GM23248 (cell line): Measurements from ENCODE around the gene DSTN. TPM values are rescaled to one million over a fixed set of nuclear protein-coding genes. Genes with fewer than 3 reads are reported as not detected.

Source experiments
- DNase-seq: peaks from one replicate; pipeline ENCODE4 v3.0.0-alpha.2; 2015
- H2AFZ ChIP-seq: fragments of 200-600 bp; sonication (generic); 2 replicates; pipeline ENCODE4 v1.6.1; 2016; ENCODE audit warnings: antibody characterized with exemption
- H3F3A ChIP-seq: fragments of 200-600 bp; sonication (generic); 2 replicates; pipeline ENCODE4 v1.6.1; 2016; ENCODE audit warnings: mild to moderate bottlenecking, antibody characterized with exemption, mixed run types; ENCODE audit not compliant: insufficient read depth
- H3K27ac ChIP-seq: fragments of 200-600 bp; sonication (generic); 2 replicates; pipeline ENCODE4 v1.5.1; 2016; ENCODE audit warnings: mild to moderate bottlenecking
- H3K27me3 ChIP-seq: fragments of 200-600 bp; sonication (generic); replicated peaks from 2 replicates; pipeline ENCODE4 v1.6.1; 2016; ENCODE audit warnings: mild to moderate bottlenecking; ENCODE audit not compliant: insufficient read depth
- H3K36me3 ChIP-seq: fragments of 200-600 bp; sonication (generic); 2 replicates; pipeline ENCODE4 v1.6.1; 2016; ENCODE audit warnings: low read depth, mild to moderate bottlenecking
- H3K4me1 ChIP-seq: fragments of 200-600 bp; sonication (generic); 2 replicates; pipeline ENCODE4 v1.6.1; 2016; ENCODE audit warnings: mild to moderate bottlenecking; ENCODE audit not compliant: insufficient read depth
- H3K4me2 ChIP-seq: fragments of 200-600 bp; sonication (generic); one replicate; pipeline ENCODE4 v1.6.1; 2016; ENCODE audit warnings: mild to moderate bottlenecking; ENCODE audit not compliant: unreplicated experiment
- H3K4me3 ChIP-seq: fragments of 200-600 bp; sonication (generic); 2 replicates; pipeline ENCODE4 v1.5.1; 2016; ENCODE audit warnings: mild to moderate bottlenecking
- H3K79me2 ChIP-seq: fragments of 200-600 bp; sonication (generic); 2 replicates; pipeline ENCODE4 v1.6.1; 2016; ENCODE audit warnings: mild to moderate bottlenecking; ENCODE audit not compliant: insufficient read depth
- H3K9ac ChIP-seq: fragments of 200-600 bp; sonication (generic); 2 replicates; pipeline ENCODE4 v1.6.1; 2016; ENCODE audit warnings: mild to moderate bottlenecking
- H3K9me2 ChIP-seq: fragments of 200-600 bp; sonication (generic); 2 replicates; pipeline ENCODE4 v1.6.1; 2016; ENCODE audit warnings: mixed run types, mild to moderate bottlenecking, moderate library complexity; ENCODE audit not compliant: insufficient read depth
- H3K9me3 ChIP-seq: fragments of 200-600 bp; sonication (generic); one replicate; pipeline ENCODE4 v1.6.1; 2017; ENCODE audit warnings: low read depth
- H4K20me1 ChIP-seq: fragments of 200-600 bp; sonication (generic); 2 replicates; pipeline ENCODE4 v1.6.0; 2016; ENCODE audit not compliant: insufficient read depth
- EZH2 ChIP-seq: fragments of 200-600 bp; sonication (generic); IDR thresholded peaks from 2 replicates; pipeline ENCODE4 v1.6.1; 2018; ENCODE audit warnings: antibody characterized with exemption, mild to moderate bottlenecking; ENCODE audit not compliant: insufficient read depth, poor library complexity, severe bottlenecking
- EZH2phosphoT487 ChIP-seq: fragments of 200-600 bp; sonication (generic); IDR thresholded peaks from 2 replicates; pipeline ENCODE4 v1.6.1; 2018; ENCODE audit warnings: antibody characterized with exemption, moderate library complexity, mild to moderate bottlenecking, low read depth; ENCODE audit not compliant: insufficient read depth
- WGBS, 2 experiments: methylation state at CpG; one replicate each; pipeline ENCODE4 v1.1.6; 2015 to 2017; ENCODE audit warnings: low lambda C conversion rate in 2 of 2, low coverage in 1 of 2; ENCODE audit errors: missing lambda C conversion rate in 2 of 2; 5-methylcytosine and 5-hydroxymethylcytosine counted together
- in situ Hi-C: fragments of 300-500 bp; cut with MboI; formaldehyde crosslinking; loops from 2 replicates; pipeline ENCODE4 v1.15.0; 2020
- polyA plus RNA-seq: library from polyadenylated mRNA; unstranded; fragments of >200 nt; fragmentation: Nextera tagmentation; extraction: Ambion mirVana; gene quantifications from 2 replicates; pipeline ENCODE4 v1.2.1, GENCODE V29; 2016
- total RNA-seq: library from RNA; depleted of rRNA; stranded (reverse); fragments of >200 nt; shearing (Covaris generic); gene quantifications from 2 replicates; pipeline ENCODE4 v1.2.3, GENCODE V29; 2014

The DSTN gene
- total and polyA plus RNA-seq, 2 experiments from 2014 or later = 338 to 610 TPM

DNA sequence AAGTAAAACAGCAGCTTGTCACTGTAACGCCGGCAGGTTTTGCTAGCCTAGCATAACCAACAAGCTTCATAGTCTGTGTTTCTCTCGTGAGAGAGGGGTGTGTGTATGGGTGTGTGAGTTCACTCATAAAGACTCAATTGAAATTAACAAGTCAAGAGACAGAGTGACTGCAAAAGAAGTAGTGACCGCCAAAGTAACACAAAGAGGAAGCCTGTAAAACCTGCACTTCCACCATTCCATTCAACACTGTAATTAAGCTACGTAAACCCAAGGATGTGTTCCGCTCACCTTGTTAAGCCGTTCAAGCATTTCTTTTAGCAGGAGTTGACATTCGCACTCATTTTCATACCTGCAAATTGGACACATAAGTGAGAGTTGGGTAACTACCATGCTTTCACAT is 45.3 kb upstream of the DSTN start:
- H3K4me3 ChIP-seq = no peak overlapping the region
- H4K20me1 ChIP-seq = no peaks in the 10 kb centered on the region
- no peaks in the 10 kb centered on the region; the same call in 1 of the 2 replicates for H3K27me3 ChIP-seq
- 84% methylated on average over 8 of the region's 8 CpGs for WGBS, 2 experiments
- H3K4me1 ChIP-seq = no peaks in the 10 kb centered on the region
- no peak overlapping the region for H2AFZ ChIP-seq
- no peaks in the 10 kb centered on the region for H3F3A ChIP-seq
- TF ChIP-seq EZH2phosphoT487 = no peak
- TF ChIP-seq EZH2 = no peak
- no peaks in the 10 kb centered on the region for H3K9me3 ChIP-seq
- no peak for DNase-seq
- no peak overlapping the region for H3K9ac ChIP-seq
- H3K27ac ChIP-seq = no peak overlapping the region
- no peaks in the 10 kb centered on the region for H3K9me2 ChIP-seq
- H3K79me2 ChIP-seq = no peaks in the 10 kb centered on the region
- no peak overlapping the region for H3K4me2 ChIP-seq
- in situ Hi-C loops = loop anchor here (25.0 kb wide), 1 partner anchor 763 kb away; the partner anchor contains the start of gene ZNF133
- no peaks in the 10 kb centered on the region for H3K36me3 ChIP-seq

DNA sequence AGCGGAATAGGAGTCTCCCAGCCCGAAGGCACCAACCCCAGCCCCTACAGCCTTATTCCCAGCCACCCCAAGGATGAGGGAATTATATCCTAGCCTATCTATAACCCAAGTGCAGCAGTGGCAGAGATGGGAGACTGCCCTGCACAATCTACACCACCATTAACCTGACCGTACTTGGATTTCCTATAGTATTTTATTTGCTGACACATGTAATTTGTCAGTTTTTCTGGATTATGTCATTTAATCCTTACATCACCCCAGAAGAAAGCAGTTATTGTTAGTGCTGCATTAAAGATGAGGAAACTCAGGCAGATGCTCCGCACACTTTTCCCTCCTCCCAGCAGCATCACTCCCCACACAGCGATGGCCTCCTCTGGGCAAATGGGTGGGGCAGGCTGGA is 44.7 kb upstream of the DSTN start:
- Histone ChIP-seq H3K27me3 (no peaks in the 10 kb centered on the region; the same call in 1 of the 2 replicates), H3K9ac (no peak overlapping the region), H3K79me2 (no peaks in the 10 kb centered on the region), H3K4me3 (no peak overlapping the region), H2AFZ (no peak overlapping the region), H3K9me3 (no peaks in the 10 kb centered on the region), H3K4me1 (no peaks in the 10 kb centered on the region), H3K4me2 (no peak overlapping the region), H3F3A (no peaks in the 10 kb centered on the region), H3K36me3 (no peaks in the 10 kb centered on the region), H4K20me1 (no peaks in the 10 kb centered on the region), H3K27ac (no peak overlapping the region), H3K9me2 (no peaks in the 10 kb centered on the region)
- no peak for TF ChIP-seq EZH2
- no peak for TF ChIP-seq EZH2phosphoT487
- DNase-seq = no peak
- in situ Hi-C loops = no loop called here
- WGBS, 2 experiments = 84% methylated on average over 5 of the region's 5 CpGs

DNA sequence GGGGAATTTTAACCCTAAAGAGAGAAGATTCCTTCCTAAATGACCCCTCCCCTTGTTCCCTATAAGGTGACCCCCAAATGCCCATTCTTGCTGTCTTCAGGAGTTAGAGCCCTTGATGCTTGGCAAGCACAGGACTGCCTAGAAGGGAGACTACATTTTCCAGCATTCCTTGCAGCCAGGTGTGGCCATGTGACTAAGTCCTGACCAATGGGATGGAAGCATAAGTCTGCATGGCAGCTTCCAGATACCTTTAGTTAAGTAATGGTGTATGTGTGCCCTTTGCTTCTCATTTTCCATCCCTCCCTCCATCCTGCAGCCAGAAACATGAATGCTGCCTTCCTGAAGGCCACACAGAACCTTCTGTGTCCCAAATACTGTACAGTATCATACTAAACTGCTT is 44.2 kb upstream of the DSTN start:
- no peaks in the 10 kb centered on the region; the same call in 1 of the 2 replicates for H3K27me3 ChIP-seq
- no peaks in the 10 kb centered on the region for H3K4me1 ChIP-seq
- no peak overlapping the region for H3K9ac ChIP-seq
- H3F3A ChIP-seq = no peaks in the 10 kb centered on the region
- no peak for DNase-seq
- H3K79me2 ChIP-seq = no peaks in the 10 kb centered on the region
- H4K20me1 ChIP-seq = no peaks in the 10 kb centered on the region
- no peak overlapping the region for H3K4me3 ChIP-seq
- in situ Hi-C loops = no loop called here
- no peak overlapping the region for H2AFZ ChIP-seq
- no peak overlapping the region for H3K4me2 ChIP-seq
- H3K9me3 ChIP-seq = no peaks in the 10 kb centered on the region
- no peaks in the 10 kb centered on the region for H3K36me3 ChIP-seq
- no peak overlapping the region for H3K27ac ChIP-seq
- H3K9me2 ChIP-seq = no peaks in the 10 kb centered on the region
- TF ChIP-seq EZH2 = no peak
- TF ChIP-seq EZH2phosphoT487 = no peak

DNA sequence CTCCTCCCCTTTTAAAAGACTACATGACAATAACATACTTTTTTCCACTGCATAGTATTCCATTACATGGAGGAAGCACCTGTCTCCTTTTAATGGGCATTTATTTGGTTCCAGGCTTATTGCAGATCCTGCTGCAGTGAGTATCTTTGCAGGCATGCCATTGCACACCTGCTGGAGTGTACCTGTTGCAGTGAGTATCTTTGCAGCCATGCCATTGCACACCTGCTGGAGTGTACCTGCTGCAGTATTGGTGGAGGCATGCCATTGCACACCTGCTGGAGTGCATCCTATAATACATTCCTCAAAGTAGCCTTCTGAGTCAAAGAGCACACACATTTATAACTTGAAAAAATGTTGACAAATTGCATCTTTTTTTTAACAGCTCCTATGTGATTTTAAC is 40.3 kb upstream of the DSTN start:
- in situ Hi-C loops = no loop called here
- no peak for DNase-seq
- no peak overlapping the region for H3K4me2 ChIP-seq
- no peaks in the 10 kb centered on the region for H3K9me2 ChIP-seq
- H3K27me3 ChIP-seq = no peaks in the 10 kb centered on the region; the same call in 1 of the 2 replicates
- TF ChIP-seq EZH2 = no peak
- H3K79me2 ChIP-seq = no peaks in the 10 kb centered on the region
- H2AFZ ChIP-seq = no peak overlapping the region
- no peak overlapping the region for H3K4me3 ChIP-seq
- H3K9me3 ChIP-seq = no peaks in the 10 kb centered on the region
- no peaks in the 10 kb centered on the region for H4K20me1 ChIP-seq
- no peaks in the 10 kb centered on the region for H3K36me3 ChIP-seq
- peaks cover 5% of the 10 kb centered on the region for H3F3A ChIP-seq
- H3K9ac ChIP-seq = no peak overlapping the region
- no peak overlapping the region for H3K27ac ChIP-seq
- H3K4me1 ChIP-seq = 0 out of 2 replicates have a peak, but pooled peaks cover 3% of the 10 kb centered on the region

DNA sequence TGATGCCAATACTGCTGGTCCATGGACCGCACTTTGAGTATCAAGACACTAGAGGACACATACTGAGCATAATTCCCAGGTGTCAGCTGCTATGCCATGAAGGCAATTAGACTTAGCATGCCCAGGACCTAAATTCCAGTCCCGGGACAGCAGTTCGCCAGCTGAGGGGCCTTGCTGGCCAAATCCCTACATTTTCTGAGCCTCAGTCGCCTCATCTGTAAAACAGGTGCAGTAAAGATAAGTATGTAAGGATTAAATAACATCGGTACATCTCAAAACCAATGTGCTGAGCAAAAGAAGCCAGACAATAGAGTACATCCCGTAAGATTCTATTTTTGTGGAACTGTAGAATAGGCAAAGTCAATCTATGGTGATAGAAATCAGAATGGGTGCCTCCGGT is 39.7 kb upstream of the DSTN start:
- Histone ChIP-seq H4K20me1 (no peaks in the 10 kb centered on the region), H3K79me2 (no peaks in the 10 kb centered on the region), H3K4me1 (0 out of 2 replicates have a peak, but pooled peaks cover 3% of the 10 kb centered on the region), H3K27me3 (no peaks in the 10 kb centered on the region), H3K4me2 (no peak overlapping the region), H3K36me3 (no peaks in the 10 kb centered on the region), H3F3A (peaks cover 5% of the 10 kb centered on the region), H3K27ac (no peak overlapping the region), H3K4me3 (no peak overlapping the region), H2AFZ (no peak overlapping the region), H3K9ac (no peak overlapping the region), H3K9me2 (no peaks in the 10 kb centered on the region), H3K9me3 (no peaks in the 10 kb centered on the region)
- no peak for TF ChIP-seq EZH2
- 96% methylated on average over 7 of the region's 7 CpGs for WGBS, 2 experiments
- DNase-seq = no peak
- in situ Hi-C loops = loop anchor here (10.0 kb wide), 2 partner anchors 75 to 375 kb away; no protein-coding TSS in a partner anchor
